Activated CD8-positive, alpha-beta memory T cell treated with anti-CD3 and anti-CD28 coated beads, Interleukin-2, amount 50 U/mL, for 1 hour (primary cell): Measurements from ENCODE around the gene SLC44A1.

Experiments
- DNase-seq: peaks from one replicate; pipeline ENCODE4 v3.0.0-alpha.2; 2020; ENCODE audit errors: extremely low read depth

The SLC44A1 gene

GRCh38 chr9:105273731-105274130, 29.3 kb downstream of the SLC44A1 start:
- no peak for DNase-seq

DNA sequence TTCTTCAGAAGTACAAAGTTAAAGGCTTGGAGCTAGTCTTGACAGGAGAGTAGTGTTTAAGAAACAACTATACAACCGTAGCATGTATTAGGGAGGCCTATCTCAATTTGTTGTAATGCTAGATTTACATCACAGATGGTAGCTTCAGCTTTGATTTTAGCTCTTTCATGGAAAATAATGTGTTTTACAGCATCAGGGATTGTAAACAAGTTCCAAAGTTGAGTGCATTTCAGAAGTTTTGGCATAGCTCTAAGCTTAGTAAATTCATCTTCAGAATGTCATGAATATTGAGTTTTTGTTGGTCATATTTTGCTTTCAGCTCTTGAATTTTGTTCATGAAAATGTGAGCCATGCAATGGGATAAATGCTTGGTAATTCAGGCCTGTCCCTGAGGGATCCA, 30.7 kb downstream of the SLC44A1 start:
- DNase-seq, result no peak

DNA sequence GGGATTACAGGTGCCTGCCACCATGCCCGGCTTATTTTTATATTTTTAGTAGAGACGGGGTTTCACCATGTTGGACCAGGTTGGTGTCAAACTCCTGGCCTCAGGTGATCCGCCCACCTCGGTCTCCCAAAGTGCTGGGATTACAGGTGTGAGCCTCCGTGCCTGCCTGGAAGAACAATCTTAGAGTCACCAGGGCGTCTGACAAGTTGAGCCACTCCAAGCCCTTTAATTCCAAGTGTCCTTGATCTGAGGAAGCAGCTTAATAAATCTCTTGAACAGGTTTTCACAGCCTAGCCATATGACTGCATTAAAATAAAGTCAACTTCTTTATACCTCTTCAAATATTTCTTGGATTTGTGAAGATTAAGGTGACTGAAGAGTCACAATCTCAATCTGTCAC, 31.5 kb downstream of the SLC44A1 start:
- no peak for DNase-seq

- DNase-seq, result no peak
These were observed 34.3 kb downstream of the SLC44A1 start for GRCh38 chr9:105278751-105279150.

GRCh38 chr9:105280691-105281090, 36.2 kb downstream of the SLC44A1 start:
- DNase-seq, result no peak

DNA sequence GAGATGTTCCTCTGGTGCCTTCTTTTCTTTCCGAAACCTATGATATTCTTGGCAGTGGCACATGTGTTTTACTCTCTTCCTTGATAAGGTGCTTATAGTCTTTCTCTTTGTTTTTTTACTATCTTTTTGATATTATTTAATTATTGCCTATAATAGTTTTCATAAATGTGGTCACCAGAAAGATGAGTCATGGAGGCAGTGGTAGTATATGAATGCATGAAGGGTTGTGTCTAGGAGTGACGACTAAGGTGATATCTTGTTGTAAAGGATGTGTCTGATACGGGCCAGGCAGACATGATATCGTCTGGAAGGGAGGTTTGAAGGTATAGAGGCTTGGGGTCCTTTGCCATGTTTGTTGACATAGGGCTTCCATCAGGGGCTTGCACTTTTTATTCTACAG, 36.8 kb downstream of the SLC44A1 start:
- DNase-seq, result no peak

DNA sequence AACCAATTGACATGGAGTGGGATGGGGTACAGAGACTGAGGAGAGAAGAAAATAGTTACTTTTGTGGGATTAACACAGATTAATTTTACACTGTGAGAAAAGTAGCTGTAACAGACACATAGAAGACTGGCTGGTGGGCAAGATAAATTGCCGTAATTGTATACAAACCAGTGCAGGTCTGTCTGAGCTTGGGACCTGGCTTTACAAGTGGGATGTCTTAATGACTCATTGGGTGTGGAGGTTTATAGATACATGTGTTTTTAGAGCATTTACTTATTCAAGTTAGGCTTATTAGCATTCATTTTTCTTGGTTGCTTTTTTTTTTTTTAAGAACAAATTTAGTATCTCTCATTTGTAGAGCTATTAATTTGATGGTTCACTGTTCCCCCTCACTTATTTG, 37.5 kb downstream of the SLC44A1 start:
- DNase-seq, result no peak

GRCh38 chr9:105282870-105283621, 38.6 kb downstream of the SLC44A1 start:
- DNase-seq, result no peak

GRCh38 chr9:105283795-105284194, 39.3 kb downstream of the SLC44A1 start:
- DNase-seq, result no peak

DNA sequence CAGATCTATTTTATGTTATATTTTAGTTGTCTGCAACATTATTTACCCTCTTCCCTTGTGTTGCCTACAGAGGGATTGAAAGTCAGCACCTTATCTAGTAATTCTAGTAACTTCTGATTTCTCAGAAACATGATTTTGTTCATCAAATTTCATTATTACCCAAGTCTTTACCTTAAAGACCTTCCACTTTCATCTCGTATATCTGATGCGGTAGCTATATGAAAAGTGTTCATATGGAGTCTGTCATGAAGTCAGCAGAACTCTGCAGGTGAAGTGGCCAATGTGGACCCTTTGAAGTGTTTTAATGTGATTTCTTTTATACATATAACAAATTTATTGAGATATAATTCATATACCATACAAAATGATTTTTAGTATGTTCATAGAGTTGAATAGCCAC, 40.0 kb downstream of the SLC44A1 start:
- DNase-seq, result no peak

- DNase-seq, result no peak
These were observed 41.6 kb downstream of the SLC44A1 start for GRCh38 chr9:105286098-105286497.

GRCh38 chr9:105289305-105289704, 44.9 kb downstream of the SLC44A1 start:
- DNase-seq, result no peak

DNA sequence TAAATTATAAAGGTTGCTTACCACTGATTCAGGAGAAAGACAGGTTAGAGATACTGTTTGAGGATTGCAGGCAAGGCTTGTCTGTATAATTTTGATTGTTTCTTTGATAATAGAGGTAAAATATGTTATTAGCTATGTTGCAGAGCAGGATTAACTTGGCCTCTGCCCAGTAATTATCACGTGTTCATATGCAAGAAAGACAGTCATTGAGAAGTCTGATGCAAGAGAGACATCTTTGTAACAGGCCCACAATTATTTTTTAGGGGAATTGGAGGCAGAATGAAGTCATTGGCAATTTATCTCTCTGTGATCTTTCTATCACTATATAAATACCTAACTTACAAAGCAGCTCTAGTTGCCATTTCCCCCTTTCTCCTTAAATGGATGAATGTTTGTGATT, 46.0 kb downstream of the SLC44A1 start:
- no peak for DNase-seq

- no peak for DNase-seq
These were observed 46.5 kb downstream of the SLC44A1 start for GRCh38 chr9:105290954-105291353.

- DNase-seq, result no peak
These were observed 47.0 kb downstream of the SLC44A1 start for GRCh38 chr9:105291422-105291859.

DNA sequence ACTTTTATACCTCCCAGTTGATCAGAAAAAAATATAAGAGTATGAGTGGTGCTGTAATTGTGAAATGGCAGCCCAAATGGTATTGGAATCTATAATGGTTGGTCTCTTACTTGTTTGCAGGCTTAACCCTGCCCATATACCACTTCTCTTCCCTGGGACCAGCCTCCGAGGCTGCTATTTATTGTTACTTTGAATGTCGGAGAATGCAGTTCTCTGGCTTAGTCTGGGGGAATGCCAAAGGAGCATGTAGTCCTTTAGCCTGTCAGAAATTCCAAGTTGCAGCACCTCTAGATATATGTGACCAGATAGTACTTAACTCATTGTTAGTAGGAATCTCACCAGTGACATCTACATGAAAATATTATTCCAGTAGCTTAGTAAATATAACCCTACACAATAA, 47.5 kb downstream of the SLC44A1 start:
- no peak for DNase-seq

- no peak for DNase-seq
These were observed 49.0 kb downstream of the SLC44A1 start for GRCh38 chr9:105293408-105293807.

DNA sequence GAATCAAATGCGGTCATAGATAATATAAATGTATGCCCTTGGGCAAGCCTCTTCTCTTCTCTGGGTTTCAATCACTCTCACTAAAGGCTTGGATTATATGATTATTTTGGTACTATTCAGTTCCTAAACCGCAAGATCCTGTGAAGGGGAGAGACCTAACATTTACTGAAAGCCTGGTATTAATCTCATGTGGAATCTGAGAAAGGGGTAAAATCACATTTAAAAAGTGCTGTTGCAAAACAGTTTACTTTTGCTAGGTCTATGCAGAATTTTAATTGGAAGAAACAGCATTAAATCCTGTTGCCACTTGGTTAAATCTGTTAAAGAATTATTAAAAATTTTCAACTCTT, 50.7 kb downstream of the SLC44A1 start:
- no peak for DNase-seq

DNA sequence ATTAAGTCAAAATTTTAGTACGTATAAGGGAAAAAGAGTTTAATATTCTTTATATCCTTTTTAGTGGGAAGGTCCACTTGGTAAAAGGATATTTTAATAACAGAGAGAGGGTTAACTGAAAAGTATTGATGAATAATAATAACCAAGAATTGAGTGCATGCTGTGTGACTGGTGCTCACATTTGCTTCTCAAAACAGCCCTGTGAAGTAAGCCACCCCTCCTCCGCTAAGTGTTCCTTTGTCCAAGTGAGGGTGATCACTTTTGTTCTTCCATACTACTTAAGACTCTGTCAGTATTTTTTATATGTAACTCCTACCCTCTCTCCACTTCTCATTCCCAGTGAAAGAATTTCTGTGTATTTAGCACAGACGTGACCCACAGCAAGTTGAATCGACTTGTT, 51.5 kb downstream of the SLC44A1 start:
- DNase-seq, result no peak

GRCh38 chr9:105296445-105296844, 52.0 kb downstream of the SLC44A1 start:
- no peak for DNase-seq

DNA sequence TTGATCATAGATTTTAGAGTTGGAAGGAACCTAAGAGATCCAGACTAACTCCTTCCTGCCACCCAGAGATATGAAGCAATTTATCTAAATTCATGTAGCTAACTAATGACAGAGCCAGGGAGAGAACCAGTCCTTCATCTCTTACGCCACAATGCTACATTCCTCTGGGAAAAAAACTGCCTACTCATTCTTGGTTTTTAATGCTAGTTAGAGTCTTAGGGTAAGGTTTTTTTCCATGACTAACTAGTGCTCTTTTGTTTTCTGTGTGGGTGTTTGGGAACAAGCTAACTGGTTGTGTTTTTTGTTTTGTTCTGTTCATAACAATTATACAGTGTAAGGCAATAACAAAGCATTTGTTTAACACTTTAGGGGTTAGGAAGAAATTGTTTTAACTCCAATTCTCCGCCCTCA, 52.4 kb downstream of the SLC44A1 start:
- no peak for DNase-seq

- no peak for DNase-seq
These were observed 53.1 kb downstream of the SLC44A1 start for GRCh38 chr9:105297442-105298075.

DNA sequence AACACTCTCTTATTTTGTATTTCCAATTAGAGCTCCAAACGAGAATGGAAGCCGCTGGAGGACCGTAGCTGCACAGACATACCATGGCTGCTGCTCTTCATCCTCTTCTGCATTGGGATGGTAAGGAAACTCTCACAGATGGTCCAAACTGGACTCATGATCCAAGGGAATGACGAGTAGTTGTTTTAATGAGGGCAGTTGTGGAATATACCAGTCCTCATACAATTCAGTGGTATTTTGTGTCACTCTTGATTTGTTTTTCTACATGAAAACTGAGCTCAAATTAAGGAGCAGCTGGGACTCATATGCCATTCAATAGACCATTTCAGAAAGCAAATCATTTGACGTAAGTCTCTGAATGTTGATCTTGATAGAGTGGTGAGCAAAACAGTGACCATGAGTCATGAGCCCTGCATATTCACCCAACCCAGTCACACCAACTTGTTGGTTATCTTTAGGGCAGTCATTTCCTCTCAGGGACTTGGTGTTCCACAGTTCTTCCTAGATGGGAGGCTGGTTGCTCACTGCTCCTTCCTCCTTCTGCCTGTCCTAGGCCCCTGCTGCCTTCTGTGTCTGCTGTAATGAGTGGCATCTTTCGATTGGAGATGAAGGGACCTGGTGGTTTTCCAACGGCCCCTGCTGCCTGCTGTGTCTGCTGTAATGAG, 54.9 kb downstream of the SLC44A1 start:
- DNase-seq, result no peak
